Left renal cortex interstitium (tissue), 4 donors: Measurements from ENCODE around the gene TP53. TPM values are rescaled to one million over a fixed set of nuclear protein-coding genes. Genes with fewer than 3 reads are reported as not detected.
A peak's percentile ranks its signal among the peaks of the same experiment; 100 is the strongest.

Experiments used
- DNase-seq, 4 donors: peaks; one replicate each; pipeline ENCODE4 v3.0.0-alpha.2; 2013; ENCODE audit warnings: low read depth in 4 of 4, low spot score in 2 of 4, missing footprints in 1 of 4
- polyA plus RNA-seq, 4 donors: library from polyadenylated mRNA; unstranded; fragments of 120-200 nt; gene quantifications; one replicate each; pipeline ENCODE4 v1.2.1, GENCODE V29; 2013; ENCODE audit not compliant: insufficient read length in 4 of 4

TP53 gene
- 10 to 100 TPM; 63.1 to 78.2 (median 72.6) TPM for polyA plus RNA-seq

DNA sequence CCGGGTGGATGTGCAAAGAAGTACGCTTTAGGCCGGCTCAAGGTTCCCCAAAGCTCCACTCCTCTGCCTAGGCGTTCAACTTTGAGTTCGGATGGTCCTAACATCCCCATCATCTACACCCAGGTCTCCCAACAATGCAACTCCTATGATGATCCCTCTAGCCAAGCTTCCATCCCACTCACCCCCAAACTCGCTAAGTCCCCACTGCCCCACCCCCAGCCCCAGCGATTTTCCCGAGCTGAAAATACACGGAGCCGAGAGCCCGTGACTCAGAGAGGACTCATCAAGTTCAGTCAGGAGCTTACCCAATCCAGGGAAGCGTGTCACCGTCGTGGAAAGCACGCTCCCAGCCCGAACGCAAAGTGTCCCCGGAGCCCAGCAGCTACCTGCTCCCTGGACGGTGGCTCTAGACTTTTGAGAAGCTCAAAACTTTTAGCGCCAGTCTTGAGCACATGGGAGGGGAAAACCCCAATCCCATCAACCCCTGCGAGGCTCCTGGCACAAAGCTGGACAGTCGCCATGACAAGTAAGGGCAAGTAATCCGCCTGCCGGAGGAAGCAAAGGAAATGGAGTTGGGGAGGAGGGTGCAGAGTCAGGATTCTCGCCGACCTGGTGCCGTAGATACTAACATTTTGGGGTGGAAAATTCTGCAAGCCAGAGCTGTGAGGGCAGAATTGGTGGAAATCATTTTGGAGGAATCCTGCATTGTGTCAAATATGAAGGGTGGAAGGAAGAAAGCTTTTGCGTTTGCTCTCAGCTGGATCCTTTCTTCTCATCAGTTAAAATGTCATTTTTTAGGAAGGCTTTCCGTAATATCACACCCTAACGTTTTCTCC lies at the start of gene TP53:
TSS of gene TP53 (minus strand) at position 419 of the 836 bp plus-strand sequence. CDS start 10,896 bp downstream, outside the sequence.
- peak in 2 of 4 donors; percentile 88 for DNase-seq

DNA sequence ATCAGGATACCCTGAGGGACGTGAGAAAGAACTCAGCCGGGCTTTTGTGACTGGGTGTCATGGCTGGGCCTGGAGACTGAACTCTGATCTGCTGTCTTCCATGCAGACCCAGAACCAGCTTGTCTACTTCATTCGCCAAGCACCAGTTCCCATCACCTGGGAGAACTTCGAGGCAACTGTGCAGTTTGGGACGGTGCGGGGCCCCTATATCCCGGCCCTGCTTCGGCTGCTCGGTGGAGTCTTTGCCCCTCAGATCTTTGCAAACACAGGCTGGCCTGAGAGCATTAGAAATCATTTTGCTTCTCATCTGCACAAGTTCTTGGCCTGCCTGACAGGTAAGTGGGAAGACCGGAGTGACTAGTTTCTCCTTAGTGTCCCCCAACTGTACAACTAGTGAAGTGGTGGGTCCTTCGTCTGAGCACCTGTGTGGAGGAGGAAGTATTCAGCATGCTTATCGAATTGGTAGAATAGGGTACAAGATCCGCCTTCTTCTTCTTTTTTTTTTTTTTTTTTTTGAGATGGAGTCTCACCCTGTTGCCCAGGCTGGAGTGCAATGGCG lies 45.8 kb upstream of the TP53 start:
- DNase-seq, result no peak

DNA sequence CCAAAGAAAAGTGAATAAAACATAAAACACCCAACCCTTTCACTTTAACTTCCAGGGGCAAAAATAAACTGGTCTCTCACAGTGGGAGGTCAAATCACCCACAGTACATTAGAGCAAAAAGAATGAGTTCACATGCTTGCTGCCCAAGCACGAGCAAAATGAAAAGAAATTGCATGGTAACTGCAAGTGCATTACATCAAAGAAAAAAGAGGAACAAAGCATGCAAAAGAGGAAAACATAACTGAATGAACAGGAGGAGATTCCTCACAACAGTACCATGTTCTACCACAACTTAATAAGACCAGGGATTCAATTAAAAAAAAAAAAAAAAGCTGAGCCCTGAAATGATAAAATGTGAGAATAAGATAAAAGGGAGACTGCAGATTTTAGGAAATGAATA lies 42.5 kb upstream of the TP53 start:
- DNase-seq, result no peak

DNA sequence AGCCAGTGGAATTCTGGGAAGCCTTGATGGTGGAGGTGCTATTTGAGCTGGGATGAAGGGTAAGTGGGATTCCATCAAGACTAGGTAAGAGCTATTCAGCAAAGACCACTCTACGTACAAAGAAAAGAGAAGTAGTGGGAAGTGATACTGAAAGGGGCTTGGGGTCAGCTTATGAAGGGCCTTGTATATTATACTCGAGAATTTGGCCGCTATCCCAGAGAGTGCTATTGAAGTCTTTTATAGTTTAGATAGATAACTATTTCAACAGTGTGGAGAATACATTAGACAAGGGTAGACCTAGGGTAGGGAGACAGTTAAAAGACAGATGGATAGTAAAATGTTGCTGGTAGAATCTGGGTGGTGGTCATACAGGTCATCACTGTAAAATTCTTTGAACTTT lies 40.6 kb upstream of the TP53 start:
- DNase-seq, result no peak

DNA sequence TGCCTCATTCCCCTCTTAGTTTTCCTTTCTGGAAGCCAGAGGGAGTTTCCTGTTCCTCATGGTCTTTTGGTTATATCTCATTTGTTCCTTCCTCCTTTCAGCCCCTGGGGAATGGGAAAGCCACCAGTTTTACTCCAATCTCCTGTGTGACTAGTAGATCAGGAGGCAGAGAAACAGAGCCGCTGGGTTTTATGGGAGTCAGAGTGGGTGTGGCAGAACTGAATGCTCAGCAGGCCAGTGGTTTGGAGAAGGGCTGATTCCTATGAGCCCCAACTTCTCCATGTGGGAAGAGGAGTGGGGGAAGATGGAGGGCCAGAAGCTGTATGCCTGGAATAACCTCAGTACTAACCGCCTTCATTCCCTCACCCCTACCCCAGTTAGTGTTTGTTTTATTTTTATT lies 34.3 kb upstream of the TP53 start:
- no peak for DNase-seq

DNA sequence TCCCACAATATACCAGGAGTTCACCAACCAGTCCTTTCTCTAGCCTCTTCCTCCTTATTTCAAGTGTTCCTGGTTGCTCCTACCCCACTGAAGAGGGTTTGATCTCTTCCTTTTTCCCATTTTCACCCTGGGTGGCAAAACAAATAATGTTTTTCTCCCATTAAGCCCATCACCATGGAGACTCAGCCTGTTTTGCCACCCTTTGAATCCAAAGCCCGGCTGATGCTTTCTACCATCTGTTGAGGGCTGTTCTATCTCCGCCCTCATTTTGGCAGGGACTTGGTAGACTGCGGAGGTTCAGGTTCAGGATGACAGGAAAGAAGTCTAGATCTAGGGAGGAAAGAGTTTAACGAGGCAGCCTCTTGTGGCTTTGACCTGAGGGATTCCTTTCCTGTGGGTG lies 32.8 kb upstream of the TP53 start:
- no peak for DNase-seq

DNA sequence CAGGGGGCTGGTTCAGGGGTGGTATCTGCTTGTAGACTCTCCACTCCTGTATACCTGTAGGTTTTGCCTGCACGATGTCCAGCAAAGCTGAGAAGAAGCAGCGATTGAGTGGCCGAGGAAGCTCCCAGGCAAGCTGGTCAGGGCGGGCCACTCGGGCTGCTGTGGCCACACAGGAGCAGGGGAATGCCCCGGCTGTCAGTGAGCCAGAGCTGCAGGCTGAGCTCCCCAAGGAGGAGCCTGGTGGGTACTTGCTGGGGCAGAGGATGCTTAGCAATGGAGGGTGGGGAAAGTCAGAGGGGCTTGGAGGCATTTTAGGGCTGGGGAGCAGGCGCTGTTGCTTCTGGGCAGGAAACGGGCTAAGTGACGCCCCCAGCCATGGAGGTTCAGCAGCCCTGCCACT lies 32.4 kb upstream of the TP53 start:
- no peak for DNase-seq

DNA sequence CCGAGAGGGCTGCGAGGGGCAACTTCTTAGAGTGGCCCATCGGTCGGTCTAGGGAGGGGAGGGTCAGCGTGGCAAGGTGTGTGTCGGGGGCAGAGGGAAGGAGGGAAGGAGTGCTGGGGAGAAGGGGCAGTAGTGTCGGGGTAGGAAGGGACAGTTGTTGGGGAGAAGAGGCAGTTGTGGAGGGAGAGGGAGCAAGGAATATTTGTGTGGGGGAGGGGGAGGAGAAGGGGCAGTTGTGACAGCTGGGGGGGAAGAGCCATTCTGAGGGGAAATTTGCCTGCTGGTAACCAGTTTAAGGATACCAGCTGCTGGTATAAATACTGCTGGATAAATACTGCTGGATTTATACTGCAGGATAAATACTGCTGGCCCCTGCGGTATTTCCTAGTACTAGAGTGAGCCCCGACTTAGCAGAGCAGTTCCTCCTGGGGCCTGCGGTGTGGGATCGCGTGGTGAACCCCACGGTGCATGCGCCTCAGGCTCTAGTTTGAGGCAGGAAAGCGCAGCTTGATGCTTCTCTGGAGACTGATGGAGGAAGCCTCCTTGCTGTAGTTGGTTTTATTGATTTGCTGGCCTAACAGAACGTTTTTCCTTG lies 30.6 kb upstream of the TP53 start:
- no peak for DNase-seq

DNA sequence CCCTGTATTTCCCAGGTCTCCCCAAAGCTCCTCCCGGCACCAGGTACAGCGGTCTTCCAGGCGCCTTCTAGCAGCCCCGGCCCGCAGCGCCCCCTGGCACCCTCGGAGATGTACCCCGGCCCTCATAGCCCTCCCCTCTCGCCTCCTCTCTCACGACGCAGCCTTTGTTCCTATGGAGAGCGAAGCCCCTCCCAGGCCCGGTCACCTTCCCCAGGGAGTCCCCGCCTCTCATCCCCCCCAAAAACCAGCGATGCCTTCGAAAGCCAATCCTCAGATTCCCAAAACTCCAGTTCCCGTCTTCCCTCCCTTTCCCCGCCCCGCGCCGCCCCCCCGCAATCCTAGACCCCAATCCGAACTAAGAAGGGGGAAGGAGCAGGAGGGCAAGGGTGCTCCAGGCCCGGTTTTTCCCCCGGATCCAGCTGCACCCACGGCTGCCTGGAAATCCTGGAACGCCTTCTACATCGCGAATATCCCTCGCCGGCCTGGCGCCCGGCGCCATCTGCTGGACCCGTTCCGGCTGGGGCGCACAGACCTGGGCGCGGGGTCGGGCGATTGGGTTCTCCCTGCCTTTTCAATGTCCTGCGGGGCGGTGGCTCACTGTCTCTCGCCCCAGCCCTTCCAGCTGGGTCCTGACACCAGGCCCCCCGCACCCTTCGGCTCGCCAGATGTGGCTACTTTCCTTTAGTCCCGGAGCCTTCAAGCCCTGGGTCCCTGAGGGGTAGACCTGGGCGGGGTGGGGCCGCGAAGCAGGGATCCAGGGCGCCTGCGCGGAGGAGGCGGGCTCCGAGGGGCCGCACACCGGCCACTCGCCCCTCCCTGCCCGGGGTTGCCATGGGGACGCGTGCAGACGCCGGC lies 29.8 kb upstream of the TP53 start, which contains the start of gene DNAH2:
TSS of gene DNAH2 (plus strand) at position 844 of the 855 bp plus-strand sequence. CDS start 1,991 bp downstream, outside the sequence.
- DNase-seq, result peak; percentile 85 to 92 (median 85)

DNA sequence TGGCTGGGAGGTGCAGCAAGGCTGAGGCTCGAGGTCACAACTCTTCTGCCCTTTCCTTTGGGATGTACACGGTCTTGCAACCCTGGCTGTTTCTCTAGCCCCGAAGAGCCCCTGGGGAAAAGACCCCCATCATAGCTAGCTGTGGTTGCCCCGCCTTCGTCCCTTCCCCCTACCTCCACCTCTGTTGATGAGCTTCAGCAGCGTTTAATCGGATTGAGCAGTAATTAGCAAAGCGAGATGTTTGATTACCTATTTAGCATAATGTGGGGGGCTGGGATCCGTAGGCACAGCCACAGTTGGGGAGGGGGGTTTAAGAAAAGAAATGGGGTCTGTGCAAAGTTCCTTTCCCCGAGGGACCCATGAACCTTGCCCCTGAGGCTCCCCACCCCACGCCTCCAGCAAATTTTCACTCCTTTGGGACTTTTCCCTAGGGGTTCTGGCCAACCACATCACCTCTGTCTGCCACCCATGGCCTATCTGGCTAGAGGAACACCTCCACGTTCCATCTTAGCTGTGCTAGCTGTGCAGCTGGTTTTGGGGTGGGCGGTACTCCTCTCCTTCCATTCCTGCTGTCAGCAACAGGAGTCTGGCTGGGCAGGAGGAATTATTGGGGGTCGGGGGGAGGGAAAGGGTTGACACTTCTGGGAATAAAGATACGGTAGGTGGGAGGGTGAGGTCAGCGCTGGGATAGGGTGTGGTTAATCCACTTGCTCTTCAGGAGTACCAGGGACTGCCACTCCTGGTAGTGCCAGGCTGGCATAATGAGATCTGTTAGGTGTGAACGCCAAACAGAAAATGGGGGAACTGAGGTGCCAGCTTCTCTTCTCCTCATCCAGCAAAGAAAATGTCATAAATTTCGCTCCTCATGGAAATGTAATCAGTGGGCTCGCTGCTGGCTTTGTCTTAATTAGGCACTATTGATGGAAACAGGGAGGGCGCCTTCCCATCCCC lies 28.9 kb upstream of the TP53 start:
- DNase-seq, result no peak

DNA sequence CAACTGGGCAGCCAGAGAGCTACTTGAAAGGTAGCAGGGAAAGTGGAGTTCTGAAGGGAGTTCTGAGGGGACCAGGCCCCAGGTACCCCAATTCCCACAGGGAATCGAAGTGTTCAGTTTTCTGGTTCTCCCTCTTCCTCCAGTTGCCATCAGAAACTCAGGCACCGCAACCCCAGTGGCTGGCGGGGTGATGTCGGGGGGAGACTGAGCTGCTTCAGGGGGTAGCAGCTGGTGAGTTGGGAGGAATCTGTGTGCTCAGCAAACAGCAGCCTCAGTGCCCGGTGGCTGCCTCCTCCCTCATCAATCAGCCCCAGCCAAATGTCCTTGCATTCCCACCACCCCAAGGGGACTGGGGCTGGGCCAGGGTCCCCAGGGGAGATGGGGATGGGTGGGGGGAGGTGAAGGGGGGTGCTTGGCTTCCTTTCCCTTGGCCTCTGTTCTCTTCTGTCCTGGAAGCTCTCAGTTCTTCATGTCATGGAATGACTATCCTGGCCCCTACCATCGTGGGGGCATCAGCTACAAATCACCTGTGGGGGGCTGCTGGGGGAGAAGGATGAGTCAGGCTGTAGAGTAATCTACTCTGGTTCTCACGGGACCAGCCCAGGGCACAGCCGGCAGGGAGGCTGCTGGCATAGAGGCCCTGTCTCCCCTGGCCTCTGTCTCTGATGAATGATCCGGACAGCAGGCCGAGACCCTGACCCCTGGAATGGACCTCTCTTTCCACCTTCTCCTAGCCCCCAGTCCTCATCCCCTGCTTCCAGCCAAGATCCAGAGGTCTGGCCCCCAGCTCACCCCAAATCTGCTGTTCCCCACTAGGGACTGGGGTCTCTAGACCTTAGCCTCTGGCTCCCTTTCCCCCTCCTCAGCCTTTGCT lies 27.7 kb upstream of the TP53 start:
- DNase-seq, result no peak

DNA sequence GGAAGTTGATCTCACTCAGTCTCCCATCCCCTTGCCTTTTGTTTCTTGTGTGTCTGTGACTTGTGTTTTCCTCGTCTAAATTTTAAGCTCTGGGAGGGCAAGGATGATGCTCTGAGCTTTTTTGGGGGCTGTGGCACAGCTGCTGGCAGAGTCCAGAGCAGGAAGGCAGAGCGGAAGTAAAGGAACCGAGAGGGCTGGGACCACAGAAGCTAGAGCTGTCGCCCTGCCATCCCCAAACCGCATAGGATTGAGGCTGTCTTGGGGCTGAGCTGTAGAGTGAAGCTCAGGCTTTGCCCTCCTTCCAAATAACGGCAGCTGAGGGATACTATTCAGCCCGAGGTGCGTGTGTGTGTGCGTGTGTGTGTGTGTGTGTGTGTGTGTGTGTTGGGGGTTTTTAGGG lies 26.5 kb upstream of the TP53 start:
- DNase-seq, result no peak

DNA sequence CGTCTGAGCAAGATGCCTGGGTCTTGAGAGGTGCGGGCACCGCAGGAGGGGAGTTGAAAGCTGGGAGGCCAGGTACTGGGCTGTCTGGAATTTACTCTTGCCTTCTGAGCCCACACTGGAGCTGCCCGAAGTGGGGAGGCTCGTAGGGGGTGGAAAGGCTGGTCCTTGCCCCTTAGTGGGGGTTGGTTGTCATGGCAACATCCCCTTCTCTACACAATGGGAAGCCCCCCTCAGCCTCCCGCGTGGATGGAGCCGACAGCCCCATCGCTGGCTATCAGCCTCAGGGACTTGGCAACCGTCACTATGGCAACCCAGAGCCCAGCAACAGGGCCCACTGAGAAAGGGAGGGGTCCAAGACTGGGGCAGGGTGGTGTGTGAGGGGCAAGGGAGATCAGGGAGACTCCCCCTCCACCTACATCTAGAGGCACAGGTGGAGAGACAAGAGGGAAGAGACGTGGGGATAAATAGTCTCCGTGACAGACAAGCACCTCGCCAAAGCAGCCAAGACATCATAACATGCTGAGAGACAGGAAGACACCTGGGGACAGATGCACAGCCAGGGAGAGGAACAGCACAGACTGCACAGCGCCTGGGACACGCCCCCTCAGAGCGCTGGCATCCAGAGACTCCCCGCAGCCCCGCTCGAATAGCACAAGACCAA lies 25.0 kb upstream of the TP53 start:
- DNase-seq, result no peak

DNA sequence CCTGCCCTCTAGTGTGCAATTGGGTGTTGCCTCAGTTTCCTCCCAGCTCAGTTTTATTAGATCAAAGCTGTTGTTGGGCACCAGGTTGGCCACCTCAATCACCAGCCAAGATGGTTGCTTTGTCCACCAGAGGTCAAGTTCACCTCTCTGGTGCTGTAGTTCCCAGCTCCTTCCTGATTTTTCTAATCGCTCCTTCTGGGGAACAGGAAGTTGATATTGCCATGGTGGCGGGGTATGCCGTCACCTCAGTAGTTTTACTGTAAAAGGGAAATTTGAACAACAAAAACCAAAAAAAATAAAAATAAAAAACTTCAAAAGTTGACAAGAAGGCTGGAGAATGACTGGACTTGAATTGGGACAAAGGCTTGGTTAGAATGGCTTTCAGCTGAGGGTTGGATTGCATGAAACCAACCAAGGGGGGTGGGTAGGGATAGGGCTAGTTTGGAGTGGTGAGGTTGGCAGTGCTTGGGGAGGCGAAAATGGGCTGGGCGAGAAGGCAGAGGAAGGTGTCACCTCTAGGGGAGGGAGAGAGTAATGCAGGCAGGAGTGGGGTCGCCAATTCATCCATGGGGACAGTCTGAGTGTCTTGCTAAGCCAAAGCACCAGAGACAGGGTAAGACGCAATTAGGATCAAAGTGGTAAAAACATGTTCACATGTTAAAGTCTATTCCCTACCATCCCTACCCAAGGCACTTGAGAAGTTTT lies 23.9 kb upstream of the TP53 start:
- no peak for DNase-seq

DNA sequence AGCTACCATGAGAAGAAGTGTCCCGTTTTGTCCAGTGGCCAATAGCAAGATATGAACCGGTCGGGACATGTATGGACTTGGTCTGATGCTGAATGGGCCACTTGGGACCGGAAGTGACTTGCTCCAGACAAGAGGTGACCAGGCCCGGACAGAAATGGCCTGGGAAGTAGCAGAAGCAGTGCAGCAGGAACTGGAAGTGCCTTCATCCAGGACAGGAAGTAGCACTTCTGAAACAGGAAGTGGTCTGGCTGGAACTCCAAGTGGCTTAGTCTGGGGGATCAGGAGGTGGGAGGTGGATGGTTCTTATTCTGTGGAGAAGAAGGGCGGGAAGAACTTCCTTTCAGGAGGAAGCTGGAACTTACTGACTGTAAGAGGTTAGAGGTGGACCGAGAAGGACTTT lies 23.0 kb upstream of the TP53 start:
- no peak for DNase-seq

DNA sequence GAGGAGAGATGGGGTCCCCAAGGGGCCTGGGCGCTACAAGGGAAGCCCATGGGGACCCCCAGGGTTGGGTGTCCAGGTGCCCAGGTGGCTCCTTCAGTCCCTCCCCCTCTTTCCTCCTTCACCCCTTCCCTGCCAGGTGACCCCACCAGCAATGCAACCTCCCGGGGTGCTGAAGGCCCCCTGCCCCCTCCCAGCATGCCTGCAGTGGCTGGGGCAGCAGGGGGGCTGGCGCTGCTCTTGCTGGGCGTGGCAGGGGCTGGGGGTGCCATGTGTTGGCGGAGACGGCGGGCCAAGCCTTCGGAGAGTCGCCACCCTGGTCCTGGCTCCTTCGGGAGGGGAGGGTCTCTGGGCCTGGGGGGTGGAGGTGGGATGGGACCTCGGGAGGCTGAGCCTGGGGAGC lies 21.7 kb upstream of the TP53 start:
- DNase-seq, result no peak

DNA sequence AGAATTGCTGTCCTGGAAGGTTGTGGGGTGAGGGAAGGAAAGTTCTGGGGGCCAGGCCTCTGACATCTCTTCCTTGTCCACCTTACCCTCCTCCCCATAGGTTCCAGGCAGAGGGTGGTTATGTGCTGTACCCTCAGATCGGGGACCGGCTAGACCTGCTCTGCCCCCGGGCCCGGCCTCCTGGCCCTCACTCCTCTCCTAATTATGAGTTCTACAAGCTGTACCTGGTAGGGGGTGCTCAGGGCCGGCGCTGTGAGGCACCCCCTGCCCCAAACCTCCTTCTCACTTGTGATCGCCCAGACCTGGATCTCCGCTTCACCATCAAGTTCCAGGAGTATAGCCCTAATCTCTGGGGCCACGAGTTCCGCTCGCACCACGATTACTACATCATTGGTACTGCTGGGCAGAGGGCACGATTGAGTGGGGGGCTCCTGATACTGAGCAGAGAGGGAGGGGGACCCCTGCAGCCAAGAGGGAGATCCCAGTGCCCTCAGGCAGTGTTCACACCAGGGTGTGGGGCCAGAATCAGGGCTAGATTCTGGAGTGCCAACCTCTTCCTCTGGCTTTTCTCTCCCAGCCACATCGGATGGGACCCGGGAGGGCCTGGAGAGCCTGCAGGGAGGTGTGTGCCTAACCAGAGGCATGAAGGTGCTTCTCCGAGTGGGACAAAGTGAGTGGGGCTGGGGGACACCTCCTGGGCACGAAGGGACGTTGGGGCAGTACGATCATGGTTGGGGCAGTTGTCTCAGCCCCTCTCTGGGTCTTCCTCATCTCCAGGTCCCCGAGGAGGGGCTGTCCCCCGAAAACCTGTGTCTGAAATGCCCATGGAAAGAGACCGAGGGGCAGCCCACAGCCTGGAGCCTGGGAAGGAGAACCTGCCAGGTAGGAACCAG lies 20.8 kb upstream of the TP53 start:
- no peak for DNase-seq
